T-helper 2 cell (primary cell): Measurements from ENCODE around the gene SLC25A36.

ENCODE experiments used
- DNase-seq, 5 experiments: peaks; one replicate each; pipeline versions ENCODE4 v3.0.0 to v3.0.0-alpha.2; 2012 to 2022
- total RNA-seq, 2 donors: gene quantifications; one replicate each; lab custom pipeline; 2026; lab: John Stamatoyannopoulos, UW

SLC25A36 gene, protein sequence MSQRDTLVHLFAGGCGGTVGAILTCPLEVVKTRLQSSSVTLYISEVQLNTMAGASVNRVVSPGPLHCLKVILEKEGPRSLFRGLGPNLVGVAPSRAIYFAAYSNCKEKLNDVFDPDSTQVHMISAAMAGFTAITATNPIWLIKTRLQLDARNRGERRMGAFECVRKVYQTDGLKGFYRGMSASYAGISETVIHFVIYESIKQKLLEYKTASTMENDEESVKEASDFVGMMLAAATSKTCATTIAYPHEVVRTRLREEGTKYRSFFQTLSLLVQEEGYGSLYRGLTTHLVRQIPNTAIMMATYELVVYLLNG
- total RNA-seq: 121 to 183 reads per million in 2 donors

DNA sequence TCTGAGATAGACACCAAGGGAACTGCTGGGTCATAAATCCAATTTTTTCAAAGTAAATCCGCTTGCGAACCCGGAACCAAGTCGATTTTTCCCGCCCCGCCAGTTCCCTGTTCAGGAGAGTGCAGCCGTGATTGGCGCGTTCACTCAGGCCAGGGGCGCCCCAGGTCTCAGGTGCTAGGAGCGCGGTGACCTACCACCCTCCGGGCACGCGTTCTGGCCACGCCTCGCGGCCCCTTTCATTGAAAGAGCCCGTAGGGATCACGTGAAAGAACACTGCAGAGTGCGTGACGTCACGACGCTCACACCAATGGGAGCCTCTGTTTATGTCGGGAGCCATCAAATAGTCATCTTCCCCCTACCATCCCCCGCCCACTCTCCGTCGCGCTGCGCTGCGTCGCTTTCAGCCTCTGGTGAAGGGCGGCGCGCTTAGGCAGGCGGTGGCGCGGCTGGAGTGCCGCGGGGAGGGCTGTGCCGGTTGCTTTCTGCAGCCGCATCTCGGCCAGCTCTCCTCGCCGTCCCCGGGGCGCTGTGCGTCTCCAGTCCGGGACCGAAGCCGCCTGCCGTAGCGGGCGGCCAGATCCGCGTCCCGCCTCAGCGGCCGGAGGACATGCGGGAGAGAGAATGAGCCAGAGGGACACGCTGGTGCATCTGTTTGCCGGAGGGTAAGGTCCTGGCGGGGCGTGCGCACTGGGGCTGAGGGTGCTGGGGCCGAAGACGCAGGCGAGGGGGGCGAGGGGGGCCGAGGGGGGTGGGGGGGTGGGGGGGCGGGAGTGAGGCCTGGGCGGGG lies at the start of gene SLC25A36:
Gene SLC25A36 (plus strand): TSS at position 403 of the 787 bp plus-strand sequence. CDS start 219 bp downstream, at position 622.
- peak; percentile 79 to 99 (median 93) for DNase-seq

DNA sequence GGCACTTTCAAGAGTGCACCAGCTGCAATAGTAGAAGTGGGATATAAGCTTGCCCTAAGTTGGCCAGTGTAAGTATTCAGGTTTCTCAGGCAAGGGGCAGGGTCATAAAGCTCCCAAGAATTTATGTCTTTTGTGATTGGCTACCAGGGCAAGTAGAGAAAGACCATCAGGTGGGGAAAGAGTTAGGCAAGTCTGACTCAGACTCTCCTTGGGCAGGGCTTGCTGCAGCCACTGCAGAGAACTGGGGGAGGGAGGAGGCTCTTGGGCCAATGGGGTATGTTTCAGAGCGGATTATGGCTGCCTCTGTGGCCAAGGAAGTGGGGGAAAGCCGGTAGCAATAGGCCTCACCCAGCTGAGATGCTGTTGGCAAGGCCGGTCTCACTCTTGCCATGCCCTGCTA lies 44.6 kb upstream of the SLC25A36 start:
- DNase-seq: no peak

DNA sequence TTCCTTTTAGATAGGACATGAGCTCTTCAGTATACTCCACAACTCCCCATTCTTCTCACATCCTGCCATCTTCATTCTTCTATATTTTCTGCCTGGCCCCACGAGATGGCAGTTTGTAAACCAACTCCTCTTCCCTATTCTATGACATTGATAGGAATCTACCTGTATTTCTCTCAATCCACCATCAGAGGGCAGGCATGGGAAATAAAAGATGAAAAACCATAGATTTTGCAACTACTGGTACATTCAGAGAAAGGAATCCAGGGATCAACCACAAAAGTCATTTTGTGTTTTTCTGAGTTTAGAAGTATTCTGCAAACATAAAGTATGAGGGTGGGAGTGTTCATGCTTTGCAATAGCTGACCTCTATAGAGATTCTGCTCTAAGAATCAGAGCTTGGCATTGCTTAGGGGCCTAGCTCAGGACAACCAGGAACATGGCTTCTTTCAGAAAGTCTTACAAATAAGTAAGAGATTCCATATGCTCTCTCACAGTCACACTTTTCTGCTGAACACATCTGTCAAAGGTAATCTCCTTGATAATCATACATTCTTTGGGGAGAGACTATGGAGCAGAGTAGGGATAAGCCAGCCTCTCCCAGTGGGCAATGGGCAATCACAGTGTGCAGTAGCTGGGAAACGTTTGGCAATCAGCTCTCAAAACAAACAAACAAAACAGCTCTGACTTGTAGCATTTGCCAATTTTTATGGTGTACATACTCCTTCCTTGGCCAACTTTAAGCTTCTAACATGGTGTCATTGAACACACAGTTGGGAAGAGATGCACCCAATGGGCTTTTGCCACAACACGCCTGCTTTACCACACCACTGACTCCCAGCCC lies 43.1 kb upstream of the SLC25A36 start:
- peak in 2 of 5 experiments; percentile 4 to 51 for DNase-seq

DNA sequence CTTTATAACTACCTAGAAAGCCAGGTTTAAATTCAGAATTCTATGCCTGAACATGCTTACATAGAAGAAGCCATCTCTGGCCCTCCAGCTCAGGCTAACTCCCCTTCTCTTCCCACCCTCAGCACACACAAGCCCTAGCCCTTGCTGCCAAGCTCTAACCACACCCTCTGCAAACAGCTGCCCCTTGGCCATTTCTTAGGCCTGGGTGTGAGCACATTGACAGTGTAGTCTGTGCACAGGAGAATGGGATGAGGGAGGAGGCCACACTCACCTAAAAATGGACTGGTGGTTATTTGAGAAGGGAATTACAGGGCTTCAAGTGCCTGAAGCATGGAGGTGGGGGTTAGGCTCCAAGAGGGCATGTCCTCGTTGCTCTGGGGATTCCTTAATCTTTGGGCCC lies 42.3 kb upstream of the SLC25A36 start:
- no peak for DNase-seq

DNA sequence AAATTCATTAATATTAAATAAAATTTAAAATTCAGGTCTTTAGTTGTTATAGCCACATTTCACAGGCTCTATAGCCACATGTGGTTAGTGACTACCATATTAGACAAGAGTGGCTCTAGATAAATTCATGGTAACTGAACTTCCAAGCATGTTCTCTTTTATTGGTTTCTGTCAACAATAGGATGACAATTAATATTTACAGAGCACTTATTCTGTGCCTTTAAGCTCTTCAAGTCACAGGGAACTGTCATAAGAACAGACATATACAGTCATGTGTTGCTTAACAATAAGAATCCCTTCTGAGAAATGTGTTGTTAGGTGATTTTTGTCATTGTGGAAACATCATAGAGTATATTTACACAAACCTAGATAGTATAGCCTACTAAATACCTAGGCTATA lies 38.8 kb upstream of the SLC25A36 start:
- no peak for DNase-seq

DNA sequence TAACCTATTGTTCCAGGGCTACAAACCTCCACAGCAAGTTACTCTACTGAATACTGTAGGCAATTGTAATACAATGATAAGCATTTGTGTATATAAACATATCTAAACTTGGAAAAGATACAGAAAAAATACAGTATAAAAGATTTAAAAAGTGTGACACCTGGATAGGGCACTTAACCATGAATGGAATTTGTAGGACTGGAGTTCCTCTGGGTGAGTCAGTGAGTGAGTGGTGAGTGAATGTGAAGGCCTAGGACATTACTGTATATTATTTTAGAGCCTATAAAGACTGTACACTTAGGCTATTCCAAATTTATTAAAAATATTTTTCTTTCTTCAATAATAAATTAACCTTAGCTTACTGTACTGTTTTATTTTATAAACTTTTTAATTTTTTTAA lies 38.4 kb upstream of the SLC25A36 start:
- no peak for DNase-seq

DNA sequence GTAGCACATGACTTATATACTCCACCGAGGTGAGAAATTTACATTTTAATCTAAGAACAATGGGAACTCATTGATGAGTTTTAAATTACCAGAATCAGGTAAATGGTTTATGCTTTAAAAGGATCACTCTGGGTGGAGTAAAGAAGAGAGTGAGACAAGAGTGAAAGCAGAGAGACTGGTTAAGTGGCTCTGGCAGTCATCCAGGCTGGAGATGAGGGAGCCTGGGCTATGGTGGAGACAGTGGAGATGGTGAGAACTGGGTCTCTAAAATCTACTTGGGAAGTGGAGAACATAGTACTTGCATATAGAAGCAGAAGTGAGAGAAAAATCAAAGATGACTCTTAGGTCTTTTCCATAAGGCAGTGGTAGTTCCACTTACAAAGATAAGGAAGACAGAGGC lies 37.1 kb upstream of the SLC25A36 start:
- no peak for DNase-seq

DNA sequence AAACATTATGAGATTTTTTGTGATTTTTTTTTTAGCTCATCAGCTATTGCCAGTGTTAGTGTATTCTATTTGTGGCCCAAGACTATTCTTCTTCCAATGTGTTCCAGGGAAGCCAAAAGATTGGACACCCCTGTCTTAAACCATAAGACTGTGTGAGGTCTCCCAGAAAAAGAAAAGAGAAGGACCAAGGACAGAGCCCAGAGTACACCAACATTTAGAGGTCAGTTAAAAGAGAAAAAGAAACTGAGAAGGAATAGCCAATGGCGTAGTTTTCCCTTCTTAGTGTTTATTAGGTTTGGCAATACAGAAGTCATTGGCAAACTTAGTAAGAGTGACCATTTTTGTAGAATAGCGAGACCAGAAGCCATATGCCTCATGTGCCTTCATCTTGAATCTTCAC lies 36.1 kb upstream of the SLC25A36 start:
- DNase-seq: no peak

DNA sequence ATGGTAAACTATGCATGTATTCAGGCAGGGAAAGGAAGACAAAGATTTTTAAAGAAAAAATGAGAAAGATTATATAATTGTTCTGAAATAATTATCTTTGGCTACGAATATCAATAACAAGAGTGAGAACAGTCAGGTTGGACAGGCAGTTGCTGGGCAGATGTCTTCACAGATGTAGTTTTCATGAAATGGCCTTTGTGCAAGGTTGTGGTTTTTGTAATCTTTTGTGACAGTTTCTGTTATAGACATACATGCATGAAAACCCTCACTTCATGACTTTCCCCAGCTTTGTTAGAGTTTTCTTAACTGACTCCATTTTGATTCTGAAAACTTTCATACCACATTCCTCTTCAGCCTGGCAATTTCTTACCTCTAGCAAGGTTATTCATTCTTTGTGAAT lies 34.9 kb upstream of the SLC25A36 start:
- peak in 1 of 5 experiments; percentile 8 for DNase-seq

DNA sequence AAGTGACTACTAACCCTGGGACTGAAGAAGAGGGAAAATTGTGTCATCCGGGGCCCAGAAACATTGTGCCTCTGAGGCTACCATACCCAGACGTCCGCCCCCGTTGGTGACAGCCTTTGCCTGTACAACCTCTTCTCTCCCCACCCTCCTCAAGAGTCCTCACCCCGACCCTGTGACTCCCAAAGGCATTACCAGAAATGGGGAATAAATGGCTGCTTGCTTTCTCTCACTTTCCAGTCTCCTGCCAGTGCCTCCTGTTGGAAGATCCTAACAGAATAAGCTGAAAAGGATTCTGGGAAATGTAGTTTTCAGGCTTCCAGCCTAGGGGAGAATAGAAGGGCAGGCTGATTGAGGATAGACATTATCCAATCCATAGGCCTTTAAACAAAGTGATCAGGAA lies 30.8 kb upstream of the SLC25A36 start:
- no peak for DNase-seq

DNA sequence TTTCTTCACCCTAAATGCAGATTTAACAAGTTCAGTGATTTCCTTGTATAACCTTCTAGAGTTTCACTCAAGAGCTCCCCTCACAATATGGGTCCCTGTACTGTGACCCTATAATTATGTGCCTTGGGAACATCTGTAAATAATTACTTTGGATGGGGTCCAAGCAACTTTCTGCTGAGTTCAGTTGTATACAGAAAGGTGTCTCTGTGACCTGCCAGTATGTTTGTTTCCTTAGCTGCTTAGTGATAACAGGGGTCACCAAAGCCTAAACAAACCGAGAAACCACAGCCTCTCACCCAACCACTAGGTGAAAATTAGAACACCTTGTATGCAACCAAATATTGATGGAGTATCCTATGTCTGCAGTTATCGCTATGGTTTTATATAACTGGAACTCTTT lies 29.8 kb upstream of the SLC25A36 start:
- DNase-seq: no peak

DNA sequence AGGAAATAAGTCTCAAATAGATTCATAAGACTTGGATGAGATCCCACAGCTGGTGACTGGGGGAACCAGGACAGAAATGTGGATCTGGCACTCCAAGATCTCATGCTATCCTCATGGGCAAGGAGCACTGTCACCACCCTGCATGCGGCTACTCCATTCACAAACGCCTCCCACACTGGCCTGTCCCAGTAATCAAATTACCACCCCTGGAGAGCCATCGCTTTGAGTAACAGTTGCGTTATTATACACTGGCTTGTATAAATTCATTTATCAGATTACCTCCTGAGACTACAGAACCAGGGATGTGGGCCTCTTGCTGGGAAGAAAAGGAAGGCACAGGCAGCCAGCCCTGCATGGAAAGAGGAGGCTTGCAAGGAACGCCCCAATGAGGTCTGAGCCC lies 27.9 kb upstream of the SLC25A36 start:
- no peak for DNase-seq

DNA sequence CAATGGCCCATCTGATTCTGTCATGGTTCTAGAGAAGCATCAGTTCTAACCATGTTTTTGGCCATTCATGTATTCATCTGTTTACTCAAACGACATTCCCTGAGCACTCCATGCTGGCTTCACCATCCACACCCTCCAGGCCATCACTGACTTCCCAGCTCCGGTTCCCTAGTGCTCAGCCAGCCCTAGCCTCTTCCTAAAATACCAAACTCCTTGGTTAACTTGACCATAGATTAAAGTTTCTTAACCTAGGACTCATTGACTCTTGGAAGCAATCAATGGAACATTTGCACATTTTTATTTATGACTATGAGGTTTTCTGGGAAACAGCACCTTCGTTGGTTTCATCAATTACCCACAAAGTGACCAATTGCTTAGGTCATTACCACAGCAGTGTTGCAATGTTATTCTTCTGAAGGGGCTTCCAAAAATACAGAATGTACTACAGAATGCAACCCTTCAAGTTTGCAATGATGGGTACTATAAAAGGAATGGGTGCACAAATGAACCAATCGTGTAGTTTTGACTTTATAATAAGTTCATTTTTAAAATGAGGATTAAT lies 27.2 kb upstream of the SLC25A36 start:
- no peak for DNase-seq

DNA sequence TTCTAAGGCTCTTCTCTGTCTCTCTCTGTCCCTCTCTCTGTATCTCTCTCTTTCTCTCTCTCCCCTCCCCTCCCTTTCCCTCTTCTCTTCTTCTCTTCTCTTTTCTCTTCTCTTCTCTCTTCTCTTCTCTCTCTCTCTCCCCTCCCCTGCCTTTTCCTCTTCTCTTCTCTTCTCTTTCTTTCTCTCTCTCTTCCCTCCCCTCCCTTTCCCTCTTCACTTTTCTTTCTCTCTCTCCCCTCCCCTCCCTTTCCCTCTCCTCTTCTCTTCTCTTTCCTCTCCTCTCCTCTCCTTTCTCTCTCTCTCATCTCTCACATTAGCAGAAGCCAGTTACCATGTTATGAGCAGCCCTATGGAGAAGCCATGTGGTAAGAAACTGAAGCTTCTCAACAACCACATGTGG lies 25.0 kb upstream of the SLC25A36 start:
- DNase-seq: no peak

DNA sequence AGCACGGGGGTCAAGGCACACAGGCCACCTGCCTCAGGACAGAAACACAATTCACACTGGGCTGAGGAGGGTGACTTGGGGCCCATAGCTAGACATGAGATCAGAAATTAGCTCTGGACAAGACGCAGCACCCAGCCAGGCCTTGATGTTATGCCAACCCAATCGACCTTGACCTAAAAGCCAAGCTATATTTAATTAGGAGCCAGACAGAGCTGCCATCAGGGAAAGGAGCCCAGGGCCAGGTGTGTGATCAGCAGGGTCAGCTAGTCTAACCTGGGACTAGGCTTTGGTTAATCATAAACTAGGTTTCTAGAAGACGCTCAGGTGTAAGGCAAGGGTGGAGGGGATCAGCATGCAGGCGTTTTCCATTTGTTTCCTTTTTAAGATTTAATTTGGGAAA lies 23.9 kb upstream of the SLC25A36 start:
- DNase-seq: no peak

DNA sequence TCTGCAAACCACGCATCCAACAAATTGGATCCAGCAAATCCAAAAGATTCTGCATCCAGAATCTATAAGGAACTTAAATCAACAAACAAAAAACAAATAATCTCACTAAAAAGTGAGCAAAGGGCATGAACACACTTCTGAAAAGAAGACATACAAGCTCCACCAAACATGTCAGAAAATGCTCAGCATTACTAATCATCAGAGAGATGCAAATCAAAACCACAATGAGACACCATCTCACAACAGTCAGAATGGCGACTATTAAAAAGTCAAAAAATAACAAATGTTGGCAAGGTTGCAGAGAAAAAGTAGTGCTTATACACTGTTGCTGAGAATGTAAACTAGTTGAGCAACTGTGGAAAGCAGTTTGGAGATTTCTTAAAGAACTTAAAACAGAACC lies 21.6 kb upstream of the SLC25A36 start:
- no peak for DNase-seq

DNA sequence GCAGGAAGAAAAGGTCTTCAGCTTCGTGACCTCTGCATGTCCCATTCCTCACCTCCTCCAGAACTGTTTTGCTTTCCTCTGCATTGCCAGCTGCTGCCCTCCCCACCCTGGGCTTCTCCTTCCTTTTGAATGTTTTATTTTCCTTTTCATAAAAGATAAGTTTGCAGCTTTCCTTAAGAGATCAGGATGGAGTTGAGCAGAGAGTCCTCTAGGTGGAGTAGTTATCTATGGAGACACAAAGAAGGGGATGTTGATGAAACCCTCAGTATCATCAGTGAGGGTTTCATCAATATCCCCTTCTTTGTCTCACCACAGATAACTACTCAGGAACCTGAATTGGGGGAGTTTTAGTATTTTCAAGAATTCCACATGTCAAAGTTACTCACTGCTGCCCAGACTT lies 19.0 kb upstream of the SLC25A36 start:
- peak in 1 of 5 experiments; percentile 8 for DNase-seq

DNA sequence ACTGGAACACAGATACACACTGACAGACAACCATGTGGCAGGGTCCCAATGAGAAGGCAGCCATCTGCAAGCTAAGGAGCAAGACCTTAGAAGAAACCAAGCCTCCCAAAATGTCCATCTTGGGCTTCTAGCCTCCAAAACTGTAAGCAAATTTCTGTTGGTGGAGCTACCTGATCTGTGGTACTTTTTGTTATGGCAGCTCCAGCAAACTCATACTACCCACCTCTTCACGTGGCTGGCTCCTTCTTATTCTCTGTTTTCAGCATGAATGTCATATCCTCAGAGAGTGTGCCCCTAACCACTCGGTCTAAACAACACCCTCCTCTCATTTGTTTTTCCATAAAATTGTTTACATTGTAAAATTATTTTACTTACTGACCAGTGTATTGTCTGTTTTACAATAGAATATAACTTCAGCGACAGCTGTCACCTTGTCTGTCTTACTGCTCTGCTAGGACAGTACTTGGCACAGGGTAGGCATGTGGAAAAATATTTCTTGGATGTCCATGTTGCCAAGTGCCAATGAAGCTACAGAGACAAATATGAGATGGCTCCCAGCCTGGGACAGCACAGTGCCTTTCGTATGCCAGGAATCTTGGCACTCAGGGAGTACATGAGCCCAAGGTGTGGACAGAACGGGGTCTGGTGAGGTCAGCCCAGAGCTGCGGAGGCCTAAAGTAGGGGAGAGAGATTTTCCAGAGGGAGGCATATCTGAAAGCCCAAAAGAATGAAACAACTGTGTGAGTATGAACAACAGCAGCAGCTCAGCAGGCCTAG lies 17.4 kb upstream of the SLC25A36 start:
- DNase-seq: no peak

DNA sequence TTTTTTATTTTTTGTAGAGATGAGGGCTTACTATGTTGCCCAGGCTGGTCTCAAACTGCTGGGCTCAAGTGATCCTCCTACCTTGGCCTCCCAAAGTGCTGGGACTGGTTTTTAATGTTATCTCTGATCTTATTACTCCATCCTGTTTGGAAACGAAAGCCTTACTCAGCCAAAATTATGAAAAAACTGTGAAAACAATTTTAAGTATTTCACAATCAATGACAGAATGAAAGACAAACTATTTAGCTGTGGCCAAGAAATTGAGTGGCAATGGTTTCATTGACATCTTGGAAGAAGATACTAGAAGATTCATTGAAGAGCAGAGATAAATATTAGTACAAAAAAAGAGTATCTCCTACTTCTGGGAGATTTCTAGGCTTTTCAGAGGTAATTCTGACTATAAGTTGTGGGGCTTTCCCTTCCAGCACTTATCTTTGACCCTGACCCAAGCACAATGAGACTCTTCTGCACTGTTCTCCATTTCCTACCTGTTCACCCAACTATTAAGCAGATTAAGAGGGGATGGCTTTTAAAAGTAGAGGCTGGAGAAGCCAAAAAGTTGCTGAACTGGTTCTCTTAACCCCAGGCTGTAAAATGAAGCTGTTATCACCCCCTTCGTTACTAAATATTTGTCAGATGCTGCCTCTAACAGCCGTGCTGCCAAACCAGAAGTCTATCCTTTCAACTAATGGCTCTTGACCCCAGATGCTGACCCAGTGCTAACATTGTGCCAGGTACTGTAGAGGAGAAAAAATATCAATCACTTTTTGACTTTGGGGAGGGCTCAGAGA lies 14.2 kb upstream of the SLC25A36 start:
- DNase-seq: no peak

DNA sequence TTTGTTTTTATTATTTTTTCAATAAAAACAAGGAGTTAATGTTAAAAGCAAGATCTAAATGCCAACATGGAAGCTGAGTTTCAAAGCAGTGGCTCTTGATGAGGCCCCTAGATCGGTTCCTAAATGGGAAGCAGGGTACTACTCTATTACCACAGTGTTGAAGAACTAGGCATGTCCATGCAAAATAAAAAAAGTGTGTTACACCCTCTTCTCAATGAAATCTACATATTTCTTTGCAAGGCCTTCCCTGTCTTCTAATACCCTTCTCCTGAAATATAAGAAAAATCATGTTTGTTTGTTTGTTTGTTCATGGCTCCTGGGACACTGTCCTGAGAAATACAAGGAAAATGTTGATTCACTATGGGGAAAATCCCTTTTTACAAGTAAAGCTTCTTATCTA lies 12.2 kb upstream of the SLC25A36 start:
- DNase-seq: no peak

DNA sequence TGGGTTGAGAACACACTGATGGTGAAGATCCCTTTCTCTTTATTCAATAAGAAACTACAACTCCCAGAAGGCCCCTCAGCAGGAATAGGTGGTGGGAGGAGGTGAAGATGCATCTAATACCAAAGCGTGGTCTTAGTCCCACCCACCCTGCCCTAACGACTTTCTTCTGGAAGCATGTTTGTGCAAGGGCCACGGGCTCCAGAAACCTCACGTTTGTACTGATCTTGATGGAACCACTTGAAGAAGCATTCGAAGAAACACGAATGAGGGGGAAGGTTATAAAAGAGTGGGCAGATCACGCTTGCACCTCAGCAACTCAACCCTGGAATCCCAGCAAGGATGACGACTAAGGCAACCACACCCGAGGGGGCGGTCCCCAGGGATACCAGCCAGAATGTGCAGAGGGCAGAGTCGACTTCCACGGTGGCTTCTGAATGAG lies 10.6 kb upstream of the SLC25A36 start:
- DNase-seq: no peak
